Measurements from ENCODE around the gene RTP5. TPM values are rescaled to one million over a fixed set of nuclear protein-coding genes. Genes with fewer than 3 reads are reported as not detected.
"Not testable (repeated sequence)": the region's sequence is repeated elsewhere in the genome, so short reads cannot be mapped to it uniquely, and the experiment has no call there.

Gene RTP5
- total RNA-seq = 1.1 TPM

DNA sequence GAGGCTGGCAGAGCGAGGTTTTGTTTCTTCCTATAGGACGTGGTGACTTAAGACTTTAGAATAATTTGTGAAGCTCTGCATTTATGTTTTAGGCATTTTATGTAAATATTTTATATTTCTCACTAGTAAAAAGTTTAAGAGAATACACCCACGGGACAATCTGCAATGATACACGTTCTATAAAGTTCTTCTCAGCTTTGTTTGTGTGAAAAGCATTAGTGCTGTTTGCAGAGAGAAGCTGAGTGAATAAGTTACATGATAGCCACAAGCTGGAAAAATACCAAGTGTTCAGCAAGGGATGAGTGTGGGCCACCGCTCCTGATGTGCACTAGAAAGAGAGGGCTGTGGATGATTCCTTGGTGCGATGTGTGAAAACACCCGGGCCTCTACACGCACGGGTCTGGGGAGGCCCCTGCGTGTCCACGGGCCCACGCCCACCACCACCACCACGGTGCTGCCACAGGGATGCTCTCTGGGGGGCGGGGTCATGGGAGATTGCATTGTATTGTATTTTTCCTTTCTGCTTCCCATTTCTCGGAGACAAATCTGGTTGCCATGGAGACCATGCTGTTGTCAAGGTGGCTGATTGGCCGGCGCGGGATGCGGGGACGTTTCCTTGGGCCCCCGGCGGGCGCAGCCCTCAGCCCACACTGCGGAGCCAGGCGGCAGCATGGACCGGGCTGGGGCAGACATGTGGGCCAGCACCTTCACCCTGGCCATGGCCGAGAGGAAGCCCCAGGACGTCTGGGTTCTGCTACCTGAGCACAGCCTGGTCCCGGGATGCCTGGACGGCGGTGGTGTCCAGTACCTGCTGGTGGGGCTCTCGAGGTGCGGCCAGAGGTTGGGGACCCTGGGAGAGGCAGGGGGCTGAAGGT is at the start of gene RTP5:
RTP5 (plus strand) TSS at position 643 of the 875 bp plus-strand sequence; CDS start at position 671, 28 bp downstream.
- no peak for DNase-seq (ENCODE audit: low read depth in 2 of 3, low spot score in 2 of 3)

GRCh38 chr2:241819947-241820624 is 49.4 kb upstream of the RTP5 start:
- DNase-seq (ENCODE audit: low read depth in 2 of 3, low spot score in 2 of 3) = not testable (repeated sequence)

DNA sequence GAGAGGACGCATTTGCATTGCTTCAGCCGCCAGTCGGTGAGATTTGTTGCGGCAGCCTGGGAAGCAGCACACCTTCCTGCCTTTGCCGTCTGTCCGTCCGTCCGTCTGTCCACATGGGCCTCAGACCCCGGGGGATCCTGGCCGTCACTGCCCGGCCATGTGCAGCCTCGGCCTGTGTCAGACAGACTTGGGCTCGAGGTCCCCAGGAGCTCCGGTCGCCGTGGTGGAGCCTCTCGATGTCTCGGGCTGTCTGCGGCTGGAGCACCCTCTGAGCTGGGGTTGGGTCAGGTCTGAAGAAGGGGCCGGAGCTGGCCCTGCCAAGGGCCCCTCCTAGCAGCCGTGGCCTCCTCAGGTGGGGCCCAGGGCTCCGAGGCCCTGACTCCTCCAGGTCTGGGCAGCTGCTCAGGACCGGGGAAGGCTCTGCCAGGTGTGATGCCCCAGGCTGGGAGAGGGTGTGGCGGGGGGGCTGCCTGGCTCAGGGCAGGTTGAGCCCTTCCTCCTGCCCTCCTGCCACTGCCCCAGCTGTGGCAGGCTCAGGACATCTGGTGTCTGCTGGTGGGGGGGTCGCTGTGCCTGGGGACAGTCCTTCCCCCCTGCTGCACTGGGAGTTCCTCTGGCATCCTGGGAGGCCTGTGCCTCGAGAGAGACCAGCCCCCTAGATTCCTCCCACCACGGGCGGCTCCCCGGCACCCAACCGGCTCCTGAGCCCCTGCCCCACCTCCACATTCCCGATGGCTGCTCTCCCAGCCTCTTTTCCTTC is 48.7 kb upstream of the RTP5 start:
- no peak for DNase-seq (ENCODE audit: low read depth in 2 of 3, low spot score in 2 of 3)

DNA sequence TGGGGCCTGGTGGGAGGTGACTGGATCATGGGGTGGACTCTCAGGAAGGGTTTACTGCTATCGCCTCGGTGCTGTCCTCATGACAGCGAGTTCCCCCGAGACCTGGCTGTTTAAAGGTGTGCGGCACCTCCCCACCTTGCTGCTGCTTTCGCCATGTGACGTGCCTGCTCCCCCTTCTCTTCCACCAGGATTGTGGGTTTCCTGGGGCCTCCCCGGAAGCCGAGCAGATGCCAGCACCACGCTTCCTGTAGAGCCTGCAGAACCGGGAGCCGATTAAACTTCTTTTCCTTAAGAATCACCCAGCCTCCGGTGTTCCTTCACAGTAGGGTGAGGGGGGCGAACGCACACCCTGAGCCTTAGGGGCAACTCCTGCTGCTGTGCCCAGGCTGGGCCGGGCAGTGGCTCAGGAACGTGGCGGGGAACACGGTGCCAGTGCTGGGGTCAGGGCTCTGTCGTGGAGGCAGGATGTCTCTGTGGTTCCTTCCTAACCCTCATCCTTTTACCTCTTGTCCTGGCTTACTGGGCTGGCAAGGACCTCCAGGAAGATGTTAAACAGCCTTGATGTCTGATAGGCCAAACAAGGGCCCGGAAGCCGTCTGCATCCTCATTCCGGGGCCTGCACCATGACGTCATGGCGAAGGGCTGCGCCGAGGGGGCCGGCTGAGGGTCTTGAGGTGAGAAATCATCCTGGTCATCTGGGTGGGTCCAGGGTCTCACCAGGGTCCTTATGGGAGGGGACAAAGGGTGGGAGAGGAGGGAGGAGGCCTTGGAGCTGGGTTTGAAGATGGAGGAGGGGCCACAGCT is 47.9 kb upstream of the RTP5 start:
- DNase-seq (ENCODE audit: low read depth in 2 of 3, low spot score in 2 of 3) = no peak

- no peak for DNase-seq (ENCODE audit: low read depth in 2 of 3, low spot score in 2 of 3)
Observed at GRCh38 chr2:241822264-241822623, 47.3 kb upstream of the RTP5 start.

DNA sequence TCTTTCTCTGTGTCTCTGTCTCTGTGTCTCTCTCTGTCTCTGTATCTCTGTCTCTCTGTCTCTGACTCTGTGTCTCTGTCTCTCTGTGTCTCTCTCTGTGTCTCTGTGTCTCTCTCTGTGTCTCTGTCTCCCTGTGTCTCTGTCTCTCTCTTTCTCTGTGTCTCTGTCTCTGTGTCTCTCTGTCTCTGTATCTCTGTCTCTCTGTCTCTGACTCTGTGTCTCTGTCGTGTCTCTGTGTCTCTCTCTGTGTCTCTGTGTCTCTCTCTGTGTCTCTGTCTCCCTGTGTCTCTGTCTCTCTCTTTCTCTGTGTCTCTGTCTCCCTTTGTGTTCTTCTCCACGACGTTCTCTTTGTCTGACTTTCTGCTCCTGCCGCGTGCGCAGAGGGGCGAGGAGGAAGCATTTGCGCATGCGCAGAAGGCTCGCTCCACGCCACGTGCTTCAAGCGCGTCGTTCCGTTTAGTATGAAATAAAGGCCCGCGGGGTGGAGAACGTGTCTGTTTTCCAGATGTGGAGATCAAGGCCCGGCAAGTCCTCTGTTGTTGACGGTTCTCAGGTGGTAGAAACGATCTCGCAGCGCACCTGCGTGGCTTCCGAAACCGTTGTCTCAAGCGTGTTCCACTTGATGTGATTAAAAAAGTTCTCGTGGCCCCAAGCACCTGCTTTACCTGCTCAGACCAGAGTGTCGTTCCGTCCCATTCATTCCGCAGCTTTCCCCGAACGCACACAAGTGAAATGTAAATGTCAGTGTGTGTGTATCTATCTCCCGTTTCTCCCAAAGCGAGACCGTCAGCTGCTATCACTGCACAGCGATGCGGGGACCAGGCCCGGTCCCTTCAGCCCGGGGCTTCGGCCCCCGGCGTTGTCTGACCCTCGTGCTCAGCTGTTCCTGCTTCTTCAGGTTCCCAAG is 45.7 kb upstream of the RTP5 start:
- peak in 1 of 3 donors; percentile 37 for DNase-seq (ENCODE audit: low read depth in 2 of 3, low spot score in 2 of 3)

GRCh38 chr2:241827394-241827793 is 42.1 kb upstream of the RTP5 start:
- no peak for DNase-seq (ENCODE audit: low read depth in 2 of 3, low spot score in 2 of 3)

DNA sequence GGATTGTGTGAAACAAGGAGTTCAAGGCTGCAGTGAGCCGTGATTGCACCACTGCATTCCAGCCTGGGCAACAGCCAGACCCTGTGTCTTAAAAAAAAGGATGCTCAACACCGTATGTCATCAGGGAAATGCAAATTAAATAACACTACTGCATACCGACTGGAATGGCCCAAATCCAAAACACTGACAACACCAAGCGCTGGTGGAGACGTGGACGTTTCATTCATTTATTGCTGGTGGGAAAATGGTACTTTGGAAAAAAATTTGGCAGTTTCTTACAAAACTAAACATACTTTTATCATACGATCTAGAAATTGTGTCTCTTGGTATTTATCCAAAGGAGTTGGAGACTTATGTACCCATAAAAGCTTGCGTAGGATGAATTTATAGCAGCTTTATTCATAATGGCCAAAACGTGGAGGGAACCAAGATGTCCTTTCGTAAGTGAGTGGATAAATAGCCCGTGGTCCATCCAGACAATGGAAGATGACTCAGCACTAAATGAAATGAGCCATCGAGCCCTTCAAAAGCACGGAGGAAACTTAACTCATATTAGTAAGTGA is 36.3 kb upstream of the RTP5 start:
- DNase-seq (ENCODE audit: low read depth in 2 of 3, low spot score in 2 of 3) = no peak

GRCh38 chr2:241833756-241834526 is 35.6 kb upstream of the RTP5 start:
- DNase-seq (ENCODE audit: low read depth in 2 of 3, low spot score in 2 of 3) = not testable (repeated sequence)

DNA sequence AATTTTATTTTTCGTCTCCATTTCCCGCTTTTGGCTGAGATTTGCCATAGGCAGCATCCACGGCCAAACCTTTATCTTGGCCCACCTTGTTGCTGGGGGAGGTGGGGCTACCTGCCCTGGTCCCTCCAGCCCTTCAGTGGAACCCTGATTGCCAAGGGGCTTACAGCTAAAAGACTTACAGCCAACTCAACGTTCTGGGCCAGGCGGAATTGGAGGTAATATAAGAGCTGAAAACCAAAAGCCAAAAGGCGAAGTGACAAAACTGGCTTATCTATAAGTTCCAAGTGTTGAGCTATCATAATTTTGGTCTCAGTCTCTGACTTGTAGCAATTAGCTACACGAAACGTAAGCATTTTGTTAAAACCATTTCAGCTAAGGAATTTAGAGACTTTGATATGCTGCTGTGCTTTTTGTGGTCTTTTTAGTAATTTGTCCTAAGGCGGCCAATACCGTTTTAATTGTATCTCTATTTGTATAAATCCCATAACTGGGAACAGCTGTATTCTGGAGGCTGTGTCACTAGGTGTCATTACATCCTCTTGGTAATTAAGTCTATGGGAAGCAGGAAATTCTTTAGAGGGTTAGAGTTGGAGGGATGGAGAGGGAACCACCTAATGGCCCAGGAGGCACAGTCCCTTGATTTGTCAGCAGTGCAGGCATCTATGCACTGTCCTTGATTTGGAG is 34.9 kb upstream of the RTP5 start:
- DNase-seq (ENCODE audit: low read depth in 2 of 3, low spot score in 2 of 3) = no peak

DNA sequence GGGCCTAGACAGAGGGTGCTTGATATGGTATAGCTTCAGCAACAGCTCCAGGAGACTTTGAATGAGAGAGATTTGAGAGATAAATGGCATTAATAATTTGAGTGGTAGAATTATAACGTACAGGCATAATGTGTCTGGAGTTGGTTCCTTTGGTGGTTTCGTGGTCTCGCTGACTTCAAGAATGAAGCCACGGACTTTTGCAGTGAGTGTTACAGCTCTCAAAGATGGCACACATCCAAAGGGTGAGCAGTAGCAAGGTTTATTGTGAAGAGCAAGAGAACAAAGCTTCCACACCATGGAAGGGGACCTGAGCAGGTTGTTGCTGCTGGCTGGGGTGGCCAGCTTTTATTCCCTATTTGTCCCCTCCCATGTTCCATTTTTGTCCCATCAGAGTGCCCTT is 33.9 kb upstream of the RTP5 start:
- DNase-seq (ENCODE audit: low read depth in 2 of 3, low spot score in 2 of 3) = peak in 1 of 3 donors; percentile 54

DNA sequence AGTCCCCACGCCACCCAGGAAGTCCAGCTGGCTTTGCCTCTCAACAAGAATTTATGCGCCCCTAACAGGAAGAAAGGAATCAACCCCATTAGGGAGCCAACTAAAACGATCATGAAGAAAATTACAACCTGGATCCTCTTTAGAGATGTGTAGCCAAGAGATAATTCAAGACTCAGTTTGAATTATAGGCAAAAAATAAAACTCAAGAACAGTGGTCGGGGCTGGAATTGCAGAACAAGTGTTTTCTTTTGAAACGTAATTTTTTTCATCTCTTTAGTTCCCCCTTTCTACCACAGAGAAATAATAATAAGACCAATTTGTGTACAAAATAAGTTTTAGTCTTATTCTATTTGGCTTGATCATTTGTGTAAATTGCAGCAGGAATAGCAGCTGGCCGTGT is 33.2 kb upstream of the RTP5 start:
- DNase-seq (ENCODE audit: low read depth in 2 of 3, low spot score in 2 of 3) = peak in 1 of 3 donors; percentile 53

DNA sequence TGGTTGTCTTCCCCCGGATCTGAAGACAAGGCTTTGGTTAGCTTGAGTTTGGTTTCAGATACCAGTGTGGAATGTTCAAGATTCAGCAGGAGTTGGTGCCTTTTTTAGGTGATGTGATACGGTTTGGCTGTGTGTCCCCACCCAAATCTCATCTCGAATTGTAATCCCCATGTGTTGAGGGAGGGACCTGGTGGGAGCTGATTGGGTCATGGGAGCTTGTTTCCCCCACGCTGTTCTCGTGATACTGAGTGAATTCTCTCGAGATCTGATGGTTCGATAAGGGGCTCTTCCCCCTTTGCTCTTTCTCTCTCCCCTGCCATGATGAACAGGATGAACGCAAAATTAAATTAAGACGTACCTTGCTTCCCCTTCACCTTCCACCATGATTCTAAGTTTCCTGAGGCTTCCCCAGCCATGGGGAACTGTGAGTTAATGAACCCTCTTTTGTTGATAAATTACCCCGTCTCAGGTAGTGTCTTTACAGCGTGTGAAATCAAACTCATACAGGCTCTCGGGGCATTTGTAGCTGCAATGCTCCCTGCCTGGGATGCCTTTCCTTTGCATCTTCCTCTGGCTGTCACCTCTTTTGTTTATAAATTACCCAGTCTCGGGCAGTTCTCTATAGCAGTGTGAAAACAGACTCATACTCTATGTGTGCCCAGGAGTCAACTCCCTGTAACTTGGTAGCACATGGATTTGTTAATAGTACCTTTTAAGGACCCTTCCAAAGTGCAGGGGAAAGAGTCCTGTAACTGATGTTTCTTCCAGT is 32.1 kb upstream of the RTP5 start:
- no peak for DNase-seq (ENCODE audit: low read depth in 2 of 3, low spot score in 2 of 3)

DNA sequence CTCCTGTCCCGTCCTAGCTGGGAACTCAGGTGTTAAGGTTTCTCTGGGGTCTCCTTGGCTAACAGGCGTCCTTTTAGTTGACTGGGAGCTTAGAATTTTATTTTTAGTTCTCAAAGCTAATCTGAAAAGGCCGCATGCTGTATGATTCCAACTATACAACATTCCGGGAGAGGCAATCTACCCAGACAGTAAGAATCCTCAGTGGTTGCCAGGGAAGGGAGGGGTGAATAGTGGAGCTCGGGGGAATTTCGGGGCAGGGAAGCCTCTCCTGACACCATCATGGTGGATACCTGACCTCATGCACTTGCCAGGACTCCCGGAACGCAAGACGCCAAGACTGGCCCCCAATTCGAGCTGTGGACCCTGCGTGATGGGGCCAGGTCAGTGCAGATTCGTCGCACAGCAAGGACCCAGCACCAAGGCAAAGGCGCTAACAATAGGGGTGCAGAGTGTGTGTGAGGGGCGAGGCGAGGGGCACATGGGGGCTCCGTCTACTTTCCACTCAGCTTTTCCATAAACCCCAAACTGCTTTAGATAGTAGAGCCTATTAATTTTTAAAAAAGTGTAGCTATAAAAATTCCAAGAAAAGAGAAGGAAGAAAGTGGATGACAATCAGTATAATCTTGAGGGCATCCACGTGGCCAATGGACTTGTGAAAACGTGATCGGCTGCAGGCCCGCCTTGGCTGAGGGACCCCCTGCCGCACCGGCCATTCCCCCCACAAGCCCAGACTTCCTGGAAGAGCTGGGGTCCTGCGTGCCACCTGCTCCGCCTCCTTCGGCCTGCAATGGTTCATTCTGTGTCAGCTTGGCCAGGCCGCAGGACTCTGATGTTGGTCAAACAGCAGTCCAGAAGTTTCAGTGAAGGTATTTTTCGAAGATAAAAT is 28.1 kb upstream of the RTP5 start:
- no peak for DNase-seq (ENCODE audit: low read depth in 2 of 3, low spot score in 2 of 3)

DNA sequence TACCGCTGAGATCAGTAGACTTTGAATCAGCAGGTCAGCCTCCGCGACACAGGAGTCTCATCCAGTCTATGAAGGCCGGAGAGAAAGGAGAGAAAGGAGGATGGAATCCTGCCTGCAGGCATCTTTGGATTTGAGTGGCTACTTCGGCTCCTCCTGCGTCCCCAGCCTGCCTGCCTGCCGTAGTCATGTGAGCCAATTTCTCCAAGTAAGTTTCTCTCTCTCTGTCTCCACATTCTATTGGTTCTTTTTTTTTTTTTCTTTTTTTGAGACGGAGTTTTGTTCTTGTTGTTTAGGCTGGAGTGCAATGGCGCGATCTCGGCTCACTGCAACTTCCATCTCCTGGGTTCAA is 27.5 kb upstream of the RTP5 start:
- no peak for DNase-seq (ENCODE audit: low read depth in 2 of 3, low spot score in 2 of 3)

GRCh38 chr2:241842620-241843211 is 26.8 kb upstream of the RTP5 start:
- peak in 2 of 3 donors; percentile 81 to 82 for DNase-seq (ENCODE audit: low read depth in 2 of 3, low spot score in 2 of 3)
